HG03469 (cell line): ENCODE results near the gene ABL1.
"Not testable (repeated sequence)": the region's sequence is repeated elsewhere in the genome, so short reads cannot be mapped to it uniquely, and the experiment has no call there.

ENCODE experiments used
- ATAC-seq: cut with Tn5 transposase; IDR thresholded peaks from one replicate; pipeline ENCODE4 v1.9.1; 2021; ENCODE audit warnings: mild to moderate bottlenecking, moderate library complexity, moderate number of reproducible peaks; ENCODE audit not compliant: unreplicated experiment

ABL1 gene

GRCh38 chr9:130900701-130901497 lies 65.8 kb downstream of the ABL1 start:
- ATAC-seq: no peak

GRCh38 chr9:130901498-130902203 lies 66.6 kb downstream of the ABL1 start:
- ATAC-seq: no peak

- no peak for ATAC-seq
Observed at GRCh38 chr9:130902204-130903185, 67.4 kb downstream of the ABL1 start.

- no peak for ATAC-seq
Observed at GRCh38 chr9:130903194-130904069, 68.4 kb downstream of the ABL1 start.

GRCh38 chr9:130904070-130905044 lies 69.3 kb downstream of the ABL1 start:
- ATAC-seq: no peak

- no peak for ATAC-seq
Observed at GRCh38 chr9:130905125-130905901, 70.3 kb downstream of the ABL1 start.

GRCh38 chr9:130905902-130906734 lies 71.1 kb downstream of the ABL1 start:
- no peak for ATAC-seq

GRCh38 chr9:130906735-130907416 lies 71.8 kb downstream of the ABL1 start:
- ATAC-seq: no peak

- no peak for ATAC-seq
Observed at GRCh38 chr9:130908146-130908877, 73.3 kb downstream of the ABL1 start.

GRCh38 chr9:130908878-130909355 lies 73.9 kb downstream of the ABL1 start:
- no peak for ATAC-seq

- ATAC-seq: not testable (repeated sequence)
Observed at GRCh38 chr9:130910041-130910440, 75.0 kb downstream of the ABL1 start.

GRCh38 chr9:130910670-130911069 lies 75.6 kb downstream of the ABL1 start:
- not testable (repeated sequence) for ATAC-seq

- no peak for ATAC-seq
Observed at GRCh38 chr9:130911254-130912049, 76.4 kb downstream of the ABL1 start.

GRCh38 chr9:130912932-130913598 lies 78.0 kb downstream of the ABL1 start:
- ATAC-seq: no peak
